Measurements from ENCODE around the gene SCNN1A. TPM values are rescaled to one million over a fixed set of nuclear protein-coding genes. Genes with fewer than 3 reads are reported as not detected.

The SCNN1A gene
- total and polyA plus RNA-seq, 11 donors: 0.11 to 3.9 (median 0.43) TPM; not detected in 4

DNA sequence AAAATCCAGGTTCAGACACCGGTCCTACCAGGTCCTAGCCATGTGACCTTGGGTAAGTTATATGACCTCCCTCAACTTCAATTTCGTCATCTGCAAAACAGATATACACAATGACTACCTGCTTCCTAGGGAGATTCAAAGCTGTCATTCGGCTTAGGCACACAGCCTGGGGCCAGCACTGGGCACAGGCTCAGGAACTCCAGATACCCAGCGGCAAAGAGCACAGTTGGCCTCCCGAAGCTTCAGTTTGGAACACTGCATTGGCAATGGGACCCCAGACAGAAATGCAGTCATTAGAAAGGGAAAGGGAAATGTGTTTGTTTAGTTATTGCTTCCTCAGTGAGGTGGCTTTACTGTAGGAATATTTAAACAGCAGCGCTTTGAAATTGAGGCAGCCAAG lies 53.5 kb downstream of the SCNN1A start:
- intact Hi-C loops (cut with DNase I): loop anchor here in 1 of 10 donors (10.0 kb wide), 1 partner anchor 143 kb away; no protein-coding TSS in a partner anchor
- peak in 3 of 4 donors; percentile 12 to 20 (median 19) for ATAC-seq
- DNase-seq: no peak
- Histone ChIP-seq H3K4me1 (peaks cover 0 to 53% (median 41%) of the 10 kb centered on the region in 12 donors), H3K9me3 (no peaks in the 10 kb centered on the region), H3K4me3 (no peak overlapping the region), H3K27ac (peak overlapping the region in 6 of 12 donors; percentile 1 to 95 (median 72)), H3K36me3 (peaks cover 0 to 7% (median 0%) of the 10 kb centered on the region in 9 donors), H3K27me3 (no peaks in the 10 kb centered on the region)
- WGBS, 4 donors: 50 to 71% (median 59%) methylated on average over 6 of the region's 6 CpGs
- no peak for TF ChIP-seq POLR2A (IDR thresholded peaks at IDR 0.05)
- TF ChIP-seq, protein P1, sequence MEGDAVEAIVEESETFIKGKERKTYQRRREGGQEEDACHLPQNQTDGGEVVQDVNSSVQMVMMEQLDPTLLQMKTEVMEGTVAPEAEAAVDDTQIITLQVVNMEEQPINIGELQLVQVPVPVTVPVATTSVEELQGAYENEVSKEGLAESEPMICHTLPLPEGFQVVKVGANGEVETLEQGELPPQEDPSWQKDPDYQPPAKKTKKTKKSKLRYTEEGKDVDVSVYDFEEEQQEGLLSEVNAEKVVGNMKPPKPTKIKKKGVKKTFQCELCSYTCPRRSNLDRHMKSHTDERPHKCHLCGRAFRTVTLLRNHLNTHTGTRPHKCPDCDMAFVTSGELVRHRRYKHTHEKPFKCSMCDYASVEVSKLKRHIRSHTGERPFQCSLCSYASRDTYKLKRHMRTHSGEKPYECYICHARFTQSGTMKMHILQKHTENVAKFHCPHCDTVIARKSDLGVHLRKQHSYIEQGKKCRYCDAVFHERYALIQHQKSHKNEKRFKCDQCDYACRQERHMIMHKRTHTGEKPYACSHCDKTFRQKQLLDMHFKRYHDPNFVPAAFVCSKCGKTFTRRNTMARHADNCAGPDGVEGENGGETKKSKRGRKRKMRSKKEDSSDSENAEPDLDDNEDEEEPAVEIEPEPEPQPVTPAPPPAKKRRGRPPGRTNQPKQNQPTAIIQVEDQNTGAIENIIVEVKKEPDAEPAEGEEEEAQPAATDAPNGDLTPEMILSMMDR (IDR thresholded peaks at IDR 0.05): no peak

DNA sequence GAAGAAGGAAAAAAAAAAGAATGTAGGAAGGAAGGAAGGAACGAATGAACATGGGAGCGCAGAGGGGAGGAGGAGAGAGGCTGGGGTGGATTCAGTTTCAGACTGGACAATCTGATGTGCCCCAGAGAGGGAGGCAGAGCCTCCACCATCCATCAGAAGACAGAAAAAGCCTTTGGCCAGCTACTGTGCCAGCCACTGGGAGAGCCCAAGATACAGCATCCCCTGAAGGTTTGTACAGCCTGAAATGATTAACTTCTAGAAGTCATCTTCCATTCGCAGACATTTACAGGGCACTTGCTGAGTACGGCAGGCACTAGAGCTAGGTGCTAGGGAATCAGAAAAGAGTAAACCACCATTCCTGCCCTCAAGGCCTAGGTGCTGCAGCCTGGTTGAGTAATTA lies 55.9 kb downstream of the SCNN1A start:
- H3K36me3 ChIP-seq: no peaks in the 10 kb centered on the region
- no peak for TF ChIP-seq POLR2A (IDR thresholded peaks at IDR 0.05)
- TF ChIP-seq, protein P1 (IDR thresholded peaks at IDR 0.05): no peak
- ATAC-seq: no peak
- 93 to 96% (median 94%) methylated on average over 4 of the region's 4 CpGs for WGBS, 4 donors
- no peaks in the 10 kb centered on the region for H3K9me3 ChIP-seq
- H3K27ac ChIP-seq: no peak overlapping the region
- H3K4me1 ChIP-seq: peaks cover 0 to 30% (median 26%) of the 10 kb centered on the region in 12 donors
- no peak overlapping the region for H3K4me3 ChIP-seq
- H3K27me3 ChIP-seq: no peaks in the 10 kb centered on the region
- no peak for DNase-seq
- intact Hi-C loops (cut with DNase I): loop anchor here in 1 of 10 donors (5.0 kb wide), 1 partner anchor 143 kb away; no protein-coding TSS in a partner anchor

DNA sequence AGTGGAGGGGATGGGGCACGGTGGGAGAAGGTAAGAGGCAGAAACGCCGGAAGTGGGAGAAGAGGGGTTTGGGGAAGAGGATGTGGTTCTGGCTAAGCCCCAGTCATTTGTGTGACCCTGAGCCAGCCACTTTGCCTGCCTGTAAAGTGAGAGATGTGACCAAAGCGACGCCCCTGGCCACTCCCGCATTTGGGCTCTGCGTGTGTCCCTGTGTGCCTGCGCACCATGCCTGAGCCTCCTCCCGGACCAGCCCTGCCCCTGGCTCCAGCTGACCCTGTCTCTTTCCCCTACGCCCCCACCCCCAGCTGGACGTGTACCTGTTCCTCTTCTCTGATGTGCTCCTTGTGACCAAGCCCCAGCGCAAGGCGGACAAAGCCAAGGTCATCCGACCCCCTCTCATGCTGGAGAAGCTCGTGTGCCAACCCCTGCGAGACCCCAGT lies 56.9 kb downstream of the SCNN1A start:
- Histone ChIP-seq H3K4me1 (peaks cover 0 to 20% (median 17%) of the 10 kb centered on the region in 12 donors), H3K9me3 (no peaks in the 10 kb centered on the region), H3K27me3 (no peaks in the 10 kb centered on the region), H3K36me3 (no peaks in the 10 kb centered on the region), H3K4me3 (no peak overlapping the region), H3K27ac (no peak overlapping the region)
- DNase-seq: no peak
- ATAC-seq: no peak
- intact Hi-C loops (cut with DNase I): loop anchor here in 1 of 10 donors (5.0 kb wide), 1 partner anchor 144 kb away; no protein-coding TSS in a partner anchor
- no peak for TF ChIP-seq POLR2A (IDR thresholded peaks at IDR 0.05)
- TF ChIP-seq, protein P1 (IDR thresholded peaks at IDR 0.05): no peak
- 81 to 89% (median 87%) methylated on average over 15 to 16 of the region's 16 CpGs for WGBS, 4 donors

DNA sequence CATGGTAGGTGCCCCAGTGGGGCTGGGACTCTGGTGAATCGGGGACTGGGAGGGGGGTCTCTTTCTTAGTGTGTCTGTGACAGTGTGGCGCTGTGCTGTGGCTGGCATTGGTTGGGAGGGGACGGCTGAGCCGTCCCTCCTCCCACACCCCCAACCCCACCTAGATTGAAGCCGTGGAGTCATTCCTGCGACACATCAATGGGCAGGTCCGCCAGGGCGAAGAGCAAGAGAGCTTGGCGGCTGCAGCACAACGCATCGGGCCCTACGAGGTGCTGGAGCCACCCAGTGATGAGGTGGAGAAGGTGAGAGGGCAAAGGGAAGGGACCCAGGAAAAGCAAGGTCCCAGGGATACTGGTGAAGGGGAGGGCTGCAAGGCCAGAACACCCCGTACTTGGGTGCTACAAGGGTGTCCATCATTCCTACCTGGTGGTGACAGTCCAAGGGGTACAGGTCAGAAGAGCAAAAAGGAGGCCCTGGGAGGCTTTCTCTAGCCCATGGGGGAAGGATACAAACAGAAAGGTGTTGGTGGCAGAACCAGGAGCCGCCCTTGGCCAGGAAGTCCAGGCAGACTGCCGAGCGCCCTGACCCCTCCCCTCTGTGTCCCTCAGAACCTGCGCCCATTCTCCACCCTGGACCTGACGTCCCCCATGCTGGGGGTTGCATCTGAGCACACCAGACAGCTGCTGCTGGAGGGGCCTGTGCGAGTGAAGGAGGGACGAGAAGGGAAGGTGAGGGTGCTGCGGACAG lies 57.5 kb downstream of the SCNN1A start:
- DNase-seq (no peak), ATAC-seq (no peak)
- intact Hi-C loops (cut with DNase I): loop anchor here in 1 of 10 donors (5.0 kb wide), 1 partner anchor 144 kb away; no protein-coding TSS in a partner anchor
- WGBS, 4 donors: 82 to 88% (median 85%) methylated on average over 21 of the region's 21 CpGs
- no peak overlapping the region for H3K4me3 ChIP-seq
- no peak overlapping the region for H3K27ac ChIP-seq
- no peaks in the 10 kb centered on the region for H3K36me3 ChIP-seq
- peaks cover 0 to 14% (median 12%) of the 10 kb centered on the region in 12 donors for H3K4me1 ChIP-seq
- H3K27me3 ChIP-seq: no peaks in the 10 kb centered on the region
- TF ChIP-seq POLR2A (IDR thresholded peaks at IDR 0.05): no peak
- TF ChIP-seq, protein P1 (IDR thresholded peaks at IDR 0.05): no peak
- no peaks in the 10 kb centered on the region for H3K9me3 ChIP-seq

Measured in heart left ventricle (tissue), 16 donors.